Measurements from ENCODE around the gene USP53.
A peak's percentile ranks its signal among the peaks of the same experiment; 100 is the strongest.
"Not testable (repeated sequence)": the region's sequence is repeated elsewhere in the genome, so short reads cannot be mapped to it uniquely, and the experiment has no call there.

The USP53 gene

GRCh38 chr4:119238068-119238722 is 25.7 kb downstream of the USP53 start:
- Mint-ChIP-seq H3K27ac (peak overlapping the region; percentile 89), H3K9me3 (no peaks in the 10 kb centered on the region), H3K36me3 (ENCODE audit: low read depth) (peaks cover 31% of the 10 kb centered on the region), H3K4me3 (peak overlapping the region; percentile 38), H3K27me3 (no peaks in the 10 kb centered on the region), H3K4me1 (ENCODE audit: low read depth) (peaks cover 35% of the 10 kb centered on the region)

GRCh38 chr4:119240128-119240527 is 27.6 kb downstream of the USP53 start:
- H3K4me3 Mint-ChIP-seq = no peak overlapping the region
- peaks cover 31% of the 10 kb centered on the region for H3K36me3 Mint-ChIP-seq (ENCODE audit: low read depth)
- peaks cover 30% of the 10 kb centered on the region for H3K4me1 Mint-ChIP-seq (ENCODE audit: low read depth)
- no peak overlapping the region for H3K27ac Mint-ChIP-seq
- no peaks in the 10 kb centered on the region for H3K27me3 Mint-ChIP-seq
- no peaks in the 10 kb centered on the region for H3K9me3 Mint-ChIP-seq

GRCh38 chr4:119240568-119240967 is 28.1 kb downstream of the USP53 start:
- no peaks in the 10 kb centered on the region for H3K27me3 Mint-ChIP-seq
- no peak overlapping the region for H3K27ac Mint-ChIP-seq
- peaks cover 30% of the 10 kb centered on the region for H3K4me1 Mint-ChIP-seq (ENCODE audit: low read depth)
- H3K4me3 Mint-ChIP-seq = no peak overlapping the region
- peaks cover 29% of the 10 kb centered on the region for H3K36me3 Mint-ChIP-seq (ENCODE audit: low read depth)
- H3K9me3 Mint-ChIP-seq = no peaks in the 10 kb centered on the region

- H3K9me3 Mint-ChIP-seq = no peaks in the 10 kb centered on the region
- no peak overlapping the region for H3K27ac Mint-ChIP-seq
- no peaks in the 10 kb centered on the region for H3K27me3 Mint-ChIP-seq
- H3K4me1 Mint-ChIP-seq (ENCODE audit: low read depth) = peaks cover 19% of the 10 kb centered on the region
- no peak overlapping the region for H3K4me3 Mint-ChIP-seq
- peaks cover 28% of the 10 kb centered on the region for H3K36me3 Mint-ChIP-seq (ENCODE audit: low read depth)
Observed at GRCh38 chr4:119242417-119242816, 29.9 kb downstream of the USP53 start.

GRCh38 chr4:119243868-119244267 is 31.4 kb downstream of the USP53 start:
- peaks cover 6% of the 10 kb centered on the region for H3K4me1 Mint-ChIP-seq (ENCODE audit: low read depth)
- no peaks in the 10 kb centered on the region for H3K27me3 Mint-ChIP-seq
- H3K9me3 Mint-ChIP-seq = no peaks in the 10 kb centered on the region
- H3K27ac Mint-ChIP-seq = no peak overlapping the region
- H3K36me3 Mint-ChIP-seq (ENCODE audit: low read depth) = peaks cover 28% of the 10 kb centered on the region
- no peak overlapping the region for H3K4me3 Mint-ChIP-seq

- peaks cover 6% of the 10 kb centered on the region for H3K4me1 Mint-ChIP-seq (ENCODE audit: low read depth)
- no peaks in the 10 kb centered on the region for H3K27me3 Mint-ChIP-seq
- peaks cover 28% of the 10 kb centered on the region for H3K36me3 Mint-ChIP-seq (ENCODE audit: low read depth)
- H3K27ac Mint-ChIP-seq = no peak overlapping the region
- no peaks in the 10 kb centered on the region for H3K9me3 Mint-ChIP-seq
- H3K4me3 Mint-ChIP-seq = no peak overlapping the region
Observed at GRCh38 chr4:119244344-119244743, 31.8 kb downstream of the USP53 start.

GRCh38 chr4:119244832-119245231 is 32.3 kb downstream of the USP53 start:
- H3K4me3 Mint-ChIP-seq = no peak overlapping the region

GRCh38 chr4:119246177-119246733 is 33.7 kb downstream of the USP53 start:
- H3K27ac Mint-ChIP-seq = no peak overlapping the region
- H3K36me3 Mint-ChIP-seq (ENCODE audit: low read depth) = peaks cover 38% of the 10 kb centered on the region

More at GRCh38 chr4:119244832-119245231, 32.3 kb downstream of the USP53 start:
- H3K9me3 Mint-ChIP-seq = no peaks in the 10 kb centered on the region
- peaks cover 6% of the 10 kb centered on the region for H3K4me1 Mint-ChIP-seq (ENCODE audit: low read depth)
- no peak overlapping the region for H3K27ac Mint-ChIP-seq
- H3K27me3 Mint-ChIP-seq = no peaks in the 10 kb centered on the region
- peaks cover 29% of the 10 kb centered on the region for H3K36me3 Mint-ChIP-seq (ENCODE audit: low read depth)

GRCh38 chr4:119251037-119251436 is 38.5 kb downstream of the USP53 start:
- H3K4me3 Mint-ChIP-seq; H3K9me3 Mint-ChIP-seq; H3K4me1 Mint-ChIP-seq (ENCODE audit: low read depth); H3K27me3 Mint-ChIP-seq; H3K27ac Mint-ChIP-seq: not testable (repeated sequence)
- peaks cover 71% of the 10 kb centered on the region for H3K36me3 Mint-ChIP-seq (ENCODE audit: low read depth)

More at GRCh38 chr4:119246177-119246733, 33.7 kb downstream of the USP53 start:
- no peak overlapping the region for H3K4me3 Mint-ChIP-seq
- no peaks in the 10 kb centered on the region for H3K9me3 Mint-ChIP-seq
- peaks cover 6% of the 10 kb centered on the region for H3K4me1 Mint-ChIP-seq (ENCODE audit: low read depth)
- H3K27me3 Mint-ChIP-seq = no peaks in the 10 kb centered on the region

- not testable (repeated sequence) for H3K4me3 Mint-ChIP-seq
- H3K36me3 Mint-ChIP-seq (ENCODE audit: low read depth) = peaks cover 60% of the 10 kb centered on the region
Observed at GRCh38 chr4:119255223-119255622, 42.7 kb downstream of the USP53 start.

GRCh38 chr4:119260528-119260927 is 48.0 kb downstream of the USP53 start:
- Mint-ChIP-seq H3K27me3 (no peaks in the 10 kb centered on the region), H3K9me3 (no peaks in the 10 kb centered on the region), H3K4me3 (no peak overlapping the region), H3K4me1 (ENCODE audit: low read depth) (peaks cover 18% of the 10 kb centered on the region), H3K36me3 (ENCODE audit: low read depth) (peaks cover 34% of the 10 kb centered on the region), H3K27ac (no peak overlapping the region)

More at GRCh38 chr4:119255223-119255622, 42.7 kb downstream of the USP53 start:
- H3K9me3 Mint-ChIP-seq; H3K27me3 Mint-ChIP-seq; H3K4me1 Mint-ChIP-seq (ENCODE audit: low read depth); H3K27ac Mint-ChIP-seq: not testable (repeated sequence)

GRCh38 chr4:119261986-119262385 is 49.5 kb downstream of the USP53 start:
- Mint-ChIP-seq H3K27me3 (no peaks in the 10 kb centered on the region), H3K27ac (no peak overlapping the region), H3K9me3 (no peaks in the 10 kb centered on the region), H3K4me3 (no peak overlapping the region), H3K4me1 (ENCODE audit: low read depth) (peaks cover 31% of the 10 kb centered on the region), H3K36me3 (ENCODE audit: low read depth) (peaks cover 49% of the 10 kb centered on the region)

- Mint-ChIP-seq H3K9me3 (no peaks in the 10 kb centered on the region), H3K27ac (peak overlapping the region; percentile 58)
Observed at GRCh38 chr4:119264743-119265142, 52.2 kb downstream of the USP53 start.

GRCh38 chr4:119266153-119266552 is 53.6 kb downstream of the USP53 start:
- peaks cover 31% of the 10 kb centered on the region for H3K4me1 Mint-ChIP-seq (ENCODE audit: low read depth)
- H3K27ac Mint-ChIP-seq = peak overlapping the region; percentile 65
- no peak overlapping the region for H3K4me3 Mint-ChIP-seq
- H3K36me3 Mint-ChIP-seq (ENCODE audit: low read depth) = peaks cover 48% of the 10 kb centered on the region
- no peaks in the 10 kb centered on the region for H3K27me3 Mint-ChIP-seq
- H3K9me3 Mint-ChIP-seq = no peaks in the 10 kb centered on the region

More at GRCh38 chr4:119264743-119265142, 52.2 kb downstream of the USP53 start:
- H3K36me3 Mint-ChIP-seq (ENCODE audit: low read depth) = peaks cover 44% of the 10 kb centered on the region
- peaks cover 31% of the 10 kb centered on the region for H3K4me1 Mint-ChIP-seq (ENCODE audit: low read depth)
- H3K4me3 Mint-ChIP-seq = no peak overlapping the region
- H3K27me3 Mint-ChIP-seq = no peaks in the 10 kb centered on the region

GRCh38 chr4:119268466-119268865 is 56.0 kb downstream of the USP53 start:
- no peak overlapping the region for H3K4me3 Mint-ChIP-seq
- H3K27ac Mint-ChIP-seq = no peak overlapping the region
- H3K36me3 Mint-ChIP-seq (ENCODE audit: low read depth) = peaks cover 62% of the 10 kb centered on the region
- H3K9me3 Mint-ChIP-seq = no peaks in the 10 kb centered on the region
- H3K27me3 Mint-ChIP-seq = no peaks in the 10 kb centered on the region
- H3K4me1 Mint-ChIP-seq (ENCODE audit: low read depth) = peaks cover 29% of the 10 kb centered on the region
